GM20000 (cell line): ENCODE results near the gene TMEM256.

Source experiments
- DNase-seq: peaks from one replicate; pipeline ENCODE4 v3.0.0; 2012; ENCODE audit warnings: low spot score
- TF ChIP-seq, protein P1 (sequence below): IDR thresholded peaks from 2 replicates; pipeline ENCODE4 v1.5.1; 2012; ENCODE audit warnings: mild to moderate bottlenecking, control low read depth; ENCODE audit errors: extremely low read depth, missing control alignments

Gene TMEM256

DNA sequence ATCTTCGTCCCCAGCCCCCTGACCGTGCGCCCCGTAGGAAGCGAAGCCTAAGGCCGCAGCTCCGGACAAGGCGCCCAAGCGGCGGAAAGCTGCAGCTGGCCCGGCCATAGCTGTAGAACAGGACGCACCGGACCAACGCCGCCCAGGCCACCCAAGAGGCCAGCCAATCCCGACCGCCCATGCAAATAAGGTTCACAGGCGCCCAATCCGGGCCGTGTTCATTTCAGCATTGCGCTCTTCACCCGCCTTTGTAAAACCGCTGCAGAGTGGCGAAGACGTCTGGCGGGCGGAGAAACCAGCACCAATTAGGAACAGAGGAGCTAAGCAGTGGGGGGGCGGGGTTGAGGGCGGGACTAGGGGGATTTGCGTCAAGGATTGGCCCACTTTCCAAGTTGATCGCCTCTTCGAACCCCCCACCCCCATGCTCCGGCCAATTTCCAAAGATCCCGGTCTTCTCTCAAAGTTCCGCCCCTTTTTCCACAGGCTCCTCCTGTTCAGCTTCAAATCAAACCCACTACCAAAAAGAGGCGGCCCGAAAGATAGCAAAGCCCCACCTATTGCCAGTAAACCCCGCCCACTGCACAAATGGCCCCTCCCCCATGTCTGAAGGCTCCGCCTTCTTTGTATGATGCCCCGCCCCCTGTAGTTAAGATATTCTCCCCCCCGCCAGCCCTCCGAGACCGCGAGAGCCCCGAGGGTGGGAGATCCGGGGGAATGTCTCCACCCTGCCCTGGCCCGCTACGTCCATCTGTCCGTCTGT lies at the start of gene TMEM256:
TSS of gene TMEM256 (minus strand) at position 121 of the 760 bp plus-strand sequence. CDS start at position 108, 13 bp downstream.
- TF ChIP-seq, protein P1, sequence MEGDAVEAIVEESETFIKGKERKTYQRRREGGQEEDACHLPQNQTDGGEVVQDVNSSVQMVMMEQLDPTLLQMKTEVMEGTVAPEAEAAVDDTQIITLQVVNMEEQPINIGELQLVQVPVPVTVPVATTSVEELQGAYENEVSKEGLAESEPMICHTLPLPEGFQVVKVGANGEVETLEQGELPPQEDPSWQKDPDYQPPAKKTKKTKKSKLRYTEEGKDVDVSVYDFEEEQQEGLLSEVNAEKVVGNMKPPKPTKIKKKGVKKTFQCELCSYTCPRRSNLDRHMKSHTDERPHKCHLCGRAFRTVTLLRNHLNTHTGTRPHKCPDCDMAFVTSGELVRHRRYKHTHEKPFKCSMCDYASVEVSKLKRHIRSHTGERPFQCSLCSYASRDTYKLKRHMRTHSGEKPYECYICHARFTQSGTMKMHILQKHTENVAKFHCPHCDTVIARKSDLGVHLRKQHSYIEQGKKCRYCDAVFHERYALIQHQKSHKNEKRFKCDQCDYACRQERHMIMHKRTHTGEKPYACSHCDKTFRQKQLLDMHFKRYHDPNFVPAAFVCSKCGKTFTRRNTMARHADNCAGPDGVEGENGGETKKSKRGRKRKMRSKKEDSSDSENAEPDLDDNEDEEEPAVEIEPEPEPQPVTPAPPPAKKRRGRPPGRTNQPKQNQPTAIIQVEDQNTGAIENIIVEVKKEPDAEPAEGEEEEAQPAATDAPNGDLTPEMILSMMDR: no peak
- DNase-seq: peak; percentile 97

DNA sequence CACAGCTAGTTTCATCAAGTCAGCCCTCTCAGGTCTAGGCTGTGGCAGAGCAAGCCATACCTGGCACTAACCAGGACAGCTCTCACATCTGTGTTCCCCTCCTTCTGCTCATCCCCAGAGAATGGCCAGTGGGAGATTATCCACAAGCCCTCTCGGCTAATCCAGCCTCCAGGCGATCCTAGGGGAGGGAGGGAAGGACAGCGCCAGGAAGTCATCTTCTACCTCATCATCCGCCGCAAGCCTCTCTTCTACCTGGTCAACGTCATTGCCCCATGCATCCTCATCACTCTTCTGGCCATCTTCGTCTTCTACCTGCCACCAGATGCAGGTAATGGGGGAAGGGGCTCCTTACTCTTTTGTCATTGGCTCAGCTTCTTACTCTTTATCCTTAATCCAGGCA lies 44.6 kb upstream of the TMEM256 start:
- TF ChIP-seq, protein P1: no peak

DNA sequence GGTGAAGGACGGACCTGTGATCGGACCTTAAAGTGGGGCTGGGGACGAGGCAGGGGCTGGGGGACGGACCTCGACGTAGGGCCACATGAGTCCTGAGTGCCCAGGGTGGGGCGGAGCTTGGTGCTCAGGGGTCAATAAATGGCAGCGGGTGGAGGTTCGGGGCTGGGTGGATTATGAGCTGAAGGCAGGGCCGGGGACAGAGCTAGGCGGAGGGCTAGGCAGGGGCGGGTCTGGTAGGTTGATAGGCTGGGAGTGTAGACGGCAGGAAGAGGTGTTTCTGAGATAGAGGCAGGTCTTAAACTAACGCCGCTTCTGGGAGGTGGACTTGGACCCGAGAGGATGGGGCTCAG lies 41.7 kb upstream of the TMEM256 start:
- TF ChIP-seq, protein P1: no peak
- DNase-seq: peak; percentile 66

More for the DNA sequence above, 44.6 kb upstream of the TMEM256 start:
- no peak for DNase-seq

DNA sequence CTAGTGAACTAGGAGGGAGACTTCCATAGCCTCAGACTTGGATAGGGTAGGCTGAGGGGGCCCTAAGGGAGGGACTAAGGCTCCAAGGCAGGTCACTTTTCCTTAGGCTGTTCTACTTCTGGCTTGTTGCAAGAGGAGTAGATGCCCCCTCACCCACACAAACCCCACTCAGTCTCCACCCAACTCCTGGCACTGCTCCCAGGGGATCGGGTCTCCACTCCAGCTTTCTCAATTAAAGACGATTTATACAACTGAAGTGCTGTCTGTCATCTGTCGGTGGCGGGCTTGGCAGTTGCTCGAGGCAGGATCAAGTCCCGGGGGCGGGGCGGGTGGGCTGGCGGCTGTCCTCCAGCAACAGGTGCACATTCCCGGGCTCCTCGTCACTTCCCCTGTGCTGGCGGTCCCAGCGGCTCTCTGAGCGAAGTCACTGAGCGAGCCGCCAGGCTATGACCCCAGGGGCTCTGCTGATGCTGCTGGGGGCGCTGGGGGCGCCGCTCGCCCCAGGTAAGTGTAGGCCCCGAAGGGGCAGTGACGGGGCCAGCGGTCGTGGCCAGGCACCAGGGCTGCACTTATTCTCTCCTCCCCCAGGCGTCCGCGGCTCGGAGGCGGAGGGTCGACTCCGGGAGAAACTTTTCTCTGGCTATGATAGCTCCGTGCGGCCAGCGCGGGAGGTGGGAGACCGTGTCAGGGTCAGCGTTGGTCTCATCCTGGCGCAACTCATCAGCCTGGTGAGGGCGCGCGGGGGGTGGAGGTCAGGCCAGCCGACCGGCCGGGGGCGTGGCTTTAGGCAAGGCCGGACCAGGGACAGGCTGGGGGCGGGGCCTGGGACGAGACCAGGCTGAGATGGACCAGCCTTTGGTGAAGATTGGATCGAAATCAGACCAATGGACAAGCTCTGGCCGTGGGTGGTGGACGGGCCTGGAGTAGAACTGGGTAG lies 41.1 kb upstream of the TMEM256 start, which contains the start of gene CHRNB1:
TSS of gene CHRNB1 (plus strand) at position 380 of the 937 bp plus-strand sequence. CDS start at position 447, 67 bp downstream.
- TF ChIP-seq, protein P1: peak; percentile 9
- DNase-seq: peak; percentile 76

DNA sequence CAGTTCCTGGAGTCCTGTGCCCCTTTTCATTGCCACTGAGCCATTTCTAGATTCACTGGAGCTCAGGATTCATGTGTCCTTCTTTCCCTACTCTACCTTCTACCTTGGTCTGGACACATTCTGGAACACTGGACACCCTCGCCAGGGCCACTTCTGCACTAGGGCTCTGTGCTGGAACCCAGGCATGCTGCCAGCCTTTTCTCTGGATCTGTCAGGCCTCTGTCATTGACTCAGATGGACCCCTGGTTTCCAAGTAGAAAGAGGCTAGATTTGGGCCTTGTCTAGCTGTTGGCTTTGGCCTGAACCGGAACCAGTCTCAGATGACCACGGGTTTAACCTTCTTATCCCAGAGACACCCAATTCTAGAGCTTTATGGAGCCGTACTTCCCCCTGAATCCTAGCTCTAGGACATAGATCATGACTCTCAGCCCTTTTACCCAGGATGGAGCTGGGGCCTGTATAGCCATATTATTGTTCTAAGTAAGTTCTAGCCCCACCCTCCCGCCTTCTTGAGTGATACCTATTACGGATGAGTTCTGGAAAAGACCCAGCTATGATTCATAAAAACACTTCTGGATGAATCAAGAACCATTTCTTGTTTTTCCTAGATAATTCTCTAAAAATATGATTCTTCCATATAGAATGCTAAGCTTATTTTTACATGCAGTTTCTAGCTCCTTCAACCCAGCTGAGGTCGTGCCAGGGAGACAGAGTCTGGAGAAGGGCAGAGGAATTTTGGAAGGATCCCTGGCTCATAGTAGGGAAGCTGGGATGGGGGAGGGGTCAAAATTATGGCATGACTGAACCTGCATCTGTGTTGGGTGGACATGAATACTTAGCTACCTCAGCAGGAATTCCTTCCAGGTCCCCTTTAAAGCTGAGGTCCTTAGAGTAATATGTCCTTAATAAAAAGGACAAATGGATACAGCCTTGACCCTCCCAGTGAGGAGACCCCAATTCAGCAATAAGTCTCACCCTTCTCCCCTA lies 39.9 kb upstream of the TMEM256 start:
- no peak for DNase-seq
- TF ChIP-seq, protein P1: no peak

DNA sequence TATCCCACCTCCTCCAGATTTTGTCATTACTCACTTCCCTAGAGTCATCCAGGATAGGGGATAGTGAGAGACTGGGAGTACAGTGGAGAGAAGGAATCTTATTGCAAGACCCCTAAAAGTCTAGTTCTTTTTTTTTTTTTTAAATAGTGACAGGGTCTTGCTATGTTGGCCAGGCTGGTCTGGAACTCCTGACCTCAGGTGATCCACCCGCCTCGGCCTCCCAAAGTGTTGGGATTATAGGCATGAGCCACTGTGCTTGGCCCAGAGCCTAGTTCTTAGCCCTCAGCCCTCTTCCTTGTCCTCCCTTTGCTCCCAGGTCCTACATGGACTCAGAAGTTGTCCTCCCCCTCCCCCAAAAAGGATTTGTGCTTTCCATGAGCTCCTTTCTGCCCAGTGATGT lies 38.2 kb upstream of the TMEM256 start:
- no peak for DNase-seq
- TF ChIP-seq, protein P1: no peak
